Cardiac fibroblast (primary cell): ENCODE data around the gene COL11A1.

Experiments used
- DNase-seq, 2 donors: peaks; one replicate each; pipeline versions ENCODE4 v3.0.0 to v3.0.0-alpha.2; 2010; ENCODE audit warnings: low read depth in 2 of 2
- H3K4me3 ChIP-seq, 2 donors: replicated peaks in 1 of 2; 1 replicate in 1 of 2; 2 replicates in 1 of 2; pipeline ENCODE4 v1.5.1; 2011; ENCODE audit warnings: low read depth in 2 of 2, low read length in 2 of 2, mild to moderate bottlenecking in 2 of 2, moderate library complexity in 1 of 2
- CTCF ChIP-seq: IDR thresholded peaks from one replicate; pipeline ENCODE4 v1.5.1; 2011; ENCODE audit warnings: low read depth, mild to moderate bottlenecking, low read length, inconsistent platforms

COL11A1 gene

GRCh38 chr1:102875756-102876155 is 232.6 kb downstream of the COL11A1 start:
- H3K4me3 ChIP-seq, result no peak overlapping the region
- DNase-seq, result no peak
- no peak for TF ChIP-seq CTCF

- H3K4me3 ChIP-seq, result no peak overlapping the region
- no peak for DNase-seq
- no peak for TF ChIP-seq CTCF
Measured at GRCh38 chr1:102872526-102872925, 235.8 kb downstream of the COL11A1 start.

GRCh38 chr1:102872097-102872496 is 236.2 kb downstream of the COL11A1 start:
- DNase-seq, result no peak
- TF ChIP-seq CTCF, result no peak

GRCh38 chr1:102863704-102864103 is 244.6 kb downstream of the COL11A1 start:
- no peak for DNase-seq
- no peak overlapping the region for H3K4me3 ChIP-seq
- no peak for TF ChIP-seq CTCF

More at GRCh38 chr1:102872097-102872496, 236.2 kb downstream of the COL11A1 start:
- no peak overlapping the region for H3K4me3 ChIP-seq

GRCh38 chr1:102861247-102861646 is 247.1 kb downstream of the COL11A1 start:
- H3K4me3 ChIP-seq, result no peak overlapping the region
- TF ChIP-seq CTCF, result no peak
- no peak for DNase-seq

- peak in 1 of 2 donors; percentile 23 for DNase-seq
- no peak overlapping the region for H3K4me3 ChIP-seq
- TF ChIP-seq CTCF, result no peak
Measured at GRCh38 chr1:102858695-102859094, 249.6 kb downstream of the COL11A1 start.

GRCh38 chr1:102857251-102857650 is 251.1 kb downstream of the COL11A1 start:
- no peak for DNase-seq
- no peak overlapping the region for H3K4me3 ChIP-seq
- no peak for TF ChIP-seq CTCF
